GM12891 (cell line): ENCODE results near the gene IRX4.

Source experiments
- POLR2A ChIP-seq: IDR thresholded peaks from 2 replicates; pipeline ENCODE4 v1.6.1; 2011; ENCODE audit warnings: low read depth, low read length, control low read depth
- POLR2AphosphoS5 ChIP-seq: IDR thresholded peaks from 2 replicates; pipeline ENCODE4 v1.6.1; 2011; ENCODE audit warnings: low read depth, low read length, control low read depth
- SPI1 ChIP-seq: IDR thresholded peaks from 2 replicates; pipeline ENCODE4 v1.6.1; 2011; ENCODE audit warnings: low read depth, low read length, control low read depth
- TAF1 ChIP-seq: IDR thresholded peaks from 2 replicates; pipeline ENCODE4 v1.6.1; 2011; ENCODE audit warnings: low read depth, low read length, control low read depth

GRCh38 chr5:1893754-1894153, 11.0 kb upstream of the IRX4 start:
- no peak for TF ChIP-seq TAF1
- TF ChIP-seq POLR2AphosphoS5: no peak
- TF ChIP-seq POLR2A: no peak
- no peak for TF ChIP-seq SPI1
